GM12874 (cell line): ENCODE data around the gene FRMD4A.

Source experiments
- CTCF ChIP-seq: IDR thresholded peaks from 2 replicates; pipeline ENCODE4 v1.5.1; 2011; ENCODE audit warnings: low read depth, mild to moderate bottlenecking, control low read depth, low read length, moderate library complexity; ENCODE audit not compliant: insufficient read depth

The FRMD4A gene

DNA sequence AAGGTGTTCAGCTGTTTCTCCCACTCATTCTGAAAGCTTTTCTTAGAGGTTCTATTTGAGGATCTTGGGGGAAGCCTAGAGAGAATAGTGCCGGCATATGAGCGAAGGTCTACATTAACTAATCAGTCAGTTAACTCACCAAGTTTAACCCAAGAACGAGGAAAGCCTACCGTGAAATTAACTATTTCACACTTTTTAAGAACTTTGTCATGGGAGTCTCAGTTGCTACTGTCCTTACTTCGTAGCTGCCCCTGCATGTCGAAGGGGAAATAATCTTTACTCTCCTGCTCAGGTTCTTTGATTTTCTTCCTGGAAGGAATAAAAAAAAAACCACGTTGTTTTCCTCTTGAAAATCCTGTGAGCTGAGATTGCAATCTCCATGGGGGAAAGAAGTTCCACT, 115.1 kb downstream of the FRMD4A start:
- TF ChIP-seq CTCF, result no peak

DNA sequence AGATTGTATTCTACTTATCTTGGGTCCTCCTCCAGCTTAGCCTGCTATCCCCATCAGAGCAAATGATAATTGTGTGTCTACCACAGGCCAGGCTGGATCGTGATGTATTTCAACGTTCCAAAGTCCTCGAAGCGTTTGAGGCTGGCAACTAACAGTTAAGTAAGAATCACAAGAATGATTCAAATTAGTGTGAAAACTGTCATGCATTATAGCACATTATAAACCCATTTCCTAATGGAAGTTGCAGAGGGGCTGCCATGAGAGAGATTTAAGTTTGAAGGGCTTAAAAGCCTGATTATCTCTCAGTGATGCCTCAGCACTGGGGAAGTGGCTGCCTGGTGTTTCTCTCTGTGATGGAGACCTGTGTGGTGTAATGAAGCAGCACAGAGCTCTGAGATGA, 119.1 kb downstream of the FRMD4A start:
- no peak for TF ChIP-seq CTCF

DNA sequence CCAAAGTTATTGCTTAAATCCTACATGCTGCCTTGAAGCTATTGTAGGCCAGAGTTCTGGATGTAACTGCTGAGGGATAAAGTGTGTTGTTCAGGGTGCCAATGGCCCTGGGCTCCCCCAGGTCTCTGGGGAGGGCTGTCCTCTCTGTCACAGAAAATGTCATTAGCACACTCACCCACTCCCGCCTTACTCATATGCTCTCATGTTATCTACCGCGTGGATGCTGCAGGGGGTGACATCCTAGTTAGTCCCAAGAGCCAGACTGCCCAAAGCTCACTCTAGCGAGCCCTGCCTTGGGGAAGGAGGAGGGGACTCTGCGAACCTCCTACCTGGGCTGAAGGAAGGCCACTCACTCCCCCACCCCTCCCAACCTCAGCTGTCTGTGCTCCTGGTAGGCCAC, 122.5 kb downstream of the FRMD4A start:
- no peak for TF ChIP-seq CTCF

- TF ChIP-seq CTCF, result no peak
Observed at GRCh38 chr10:14205233-14205632, 125.5 kb downstream of the FRMD4A start.

DNA sequence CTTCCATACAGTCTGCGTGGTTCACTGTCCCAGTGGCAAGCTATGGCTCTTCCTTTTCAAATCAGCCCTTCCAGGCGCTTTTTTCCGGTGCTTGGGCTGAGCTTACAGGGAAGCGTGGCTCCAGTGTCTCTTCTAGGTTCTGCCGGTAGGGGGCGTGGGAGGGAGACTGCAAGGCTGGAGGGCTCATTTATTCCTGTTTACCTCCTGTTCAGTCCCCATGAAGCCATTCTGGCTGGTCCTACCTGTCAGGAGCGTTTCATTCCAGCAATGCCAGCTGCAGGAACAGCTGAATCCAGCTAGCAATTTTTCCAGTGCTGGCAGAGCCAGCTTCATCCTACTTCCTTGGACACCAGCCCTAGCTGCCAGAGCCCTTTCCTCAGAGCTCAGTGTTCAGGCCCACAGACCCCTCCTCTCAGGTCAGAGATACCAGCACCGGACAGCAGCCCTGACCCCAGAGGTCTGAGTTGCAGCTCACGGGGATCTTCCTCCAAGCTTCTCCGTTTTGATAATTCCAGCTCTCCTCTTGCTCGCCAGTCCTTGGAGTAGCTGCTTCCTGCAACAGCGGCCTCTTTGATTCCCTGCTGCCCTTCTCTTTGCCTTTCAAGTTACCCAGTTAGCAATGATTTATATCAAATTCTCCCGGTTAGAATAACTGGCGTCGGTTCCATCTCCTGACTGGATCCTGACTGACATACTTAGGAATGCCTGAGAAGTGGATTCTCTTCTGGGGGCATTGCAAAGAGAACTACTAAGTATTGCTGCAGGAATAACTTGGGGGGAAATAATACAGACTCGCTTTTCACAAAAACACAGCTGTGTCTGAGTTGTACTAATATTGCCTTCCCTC, 129.8 kb downstream of the FRMD4A start:
- TF ChIP-seq CTCF, result peak; percentile 37; the same call in 1 of the 2 replicates

- TF ChIP-seq CTCF, result no peak
Observed at GRCh38 chr10:14198078-14198477, 132.6 kb downstream of the FRMD4A start.

GRCh38 chr10:14196113-14196512, 134.6 kb downstream of the FRMD4A start:
- TF ChIP-seq CTCF, result no peak

GRCh38 chr10:14195433-14195832, 135.3 kb downstream of the FRMD4A start:
- TF ChIP-seq CTCF, result no peak
